Heart right ventricle (tissue), 16 donors: ENCODE results near the gene GLYR1. TPM values are rescaled to one million over a fixed set of nuclear protein-coding genes. Genes with fewer than 3 reads are reported as not detected.

Experiments
- ATAC-seq, 8 donors: fragments of 200-7000 bp; cut with Tn5 transposase; one replicate each; pipeline ENCODE4 v1.9.1; 2020; ENCODE audit warnings: mild to moderate bottlenecking in 8 of 8, moderate library complexity in 8 of 8, moderate number of reproducible peaks in 1 of 8
- DNase-seq, 2 donors: peaks; one replicate each; pipeline ENCODE4 v3.0.0-alpha.2; 2020
- H3K27ac ChIP-seq, 10 donors: fragments of 200-600 bp; sonication (generic) in 2 of 10; one replicate each; pipeline versions ENCODE4 v1.5.0 to v1.8.0; 2020 to 2022; ENCODE audit warnings: mild to moderate bottlenecking in 3 of 10
- H3K27me3 ChIP-seq, 7 donors: fragments of 200-600 bp; one replicate each; pipeline ENCODE4 v1.8.0; 2021 to 2022; ENCODE audit warnings: mild to moderate bottlenecking in 2 of 7
- H3K36me3 ChIP-seq, 9 donors: fragments of 200-600 bp; sonication (generic) in 1 of 9; one replicate each; pipeline versions ENCODE4 v1.5.0 to v1.8.0; 2020 to 2022; ENCODE audit warnings: mild to moderate bottlenecking in 2 of 9
- H3K4me1 ChIP-seq, 9 donors: fragments of 200-600 bp; sonication (generic) in 1 of 9; one replicate each; pipeline versions ENCODE4 v1.5.0 to v1.8.0; 2020 to 2022; ENCODE audit warnings: mild to moderate bottlenecking in 4 of 9
- H3K4me3 ChIP-seq, 10 donors: fragments of 200-600 bp; sonication (generic) in 2 of 10; one replicate each; pipeline versions ENCODE4 v1.5.0 to v1.8.0; 2020 to 2022; ENCODE audit warnings: mild to moderate bottlenecking in 7 of 10, moderate library complexity in 2 of 10
- H3K9me3 ChIP-seq, 11 donors: fragments of 200-600 bp in 10 of 11; sonication (generic) in 2 of 11; one replicate each; pipeline versions ENCODE4 v1.5.0 to v1.8.0; 2013 to 2022; ENCODE audit warnings: mild to moderate bottlenecking in 2 of 11, control low read depth in 1 of 11, moderate library complexity in 1 of 11
- WGBS, 2 donors: extraction: QIAGEN DNeasy Blood & Tissue Kit; methylation state at CpG; one replicate each; pipeline ENCODE4 v1.1.7; 2013; ENCODE audit warnings: inconsistent platforms in 1 of 2; 5-methylcytosine and 5-hydroxymethylcytosine counted together
- intact Hi-C, 10 donors: fragments of 100-400 bp; cut with DNase I; formaldehyde crosslinking; loops; one replicate each; pipeline versions ENCODE4 v1.11.1 to v1.14.2; 2022
- polyA plus RNA-seq, 2 donors: library from polyadenylated mRNA; stranded (reverse); fragments of 200-250 nt; gene quantifications; one replicate each; pipeline ENCODE4 v1.2.3, GENCODE V29; 2013
- total RNA-seq, 10 donors: library from RNA; stranded (reverse); fragmentation: NEBNext Ultra II Directional in 3 of 10; extraction: Animal tissue kit (Norgen Biotek cat#: 25700) in 3 of 10; gene quantifications; one replicate each; pipeline versions ENCODE4 v1.2.1 to v1.2.4, GENCODE V29; 2021 to 2023
- TF ChIP-seq, protein P1 (sequence below), 9 donors: fragments of 200-600 bp; sonication (generic) in 2 of 9; IDR thresholded peaks; one replicate each; pipeline versions ENCODE4 v1.5.0 to v1.8.0; 2021 to 2022; ENCODE audit warnings: antibody characterized with exemption in 9 of 9, mild to moderate bottlenecking in 5 of 9, moderate library complexity in 1 of 9
- donor health status: Arrhythmogenic right ventricular cardiomyopathy.
- donor health status: ischemic (EF 13 %, LVEDD 7.1; RV severe dilation, severe dysfunction).
- donor health status: healthy with polysubstance abuse.
- donor health status: DM: no; HTN: yes; CAD: no.
- donor health status: DM: no; HTN: no; CAD: no.
- donor health status: ischemic (EF 25% LVEDD 6.9; RV normal size, moderate dysfunction).
- donor health status: ischemic (EF 25% LVEDD 5.7; RV mildly dilated, moderate dysfunction).
- donor health status: healthy.
- donor health status: DM: yes; HTN: yes; CAD: no.
- donor health status: Ischemic cardiomyopathy.
- donor health status: ischemic (EF 35%, LVEDD 5.7; RV mildly dilated, moderate dysfunction).
- donor health status: nonischemic (EF 11% LVEDD 7.7; RV severe dilation, severe dysfunction).
- donor health status: DM: yes; HTN: yes; CAD: no.
- donor health status: PGD.
- donor health status: ischemic (EF 29% LVEDD 5.4; RV normal size, mild dysfunction).
- donor health status: nonischemic (EF 23%, LVEDD 6.1; RV moderate dilation, normal function).

GLYR1 gene
- total and polyA plus RNA-seq, 12 donors: 36.5 to 105 (median 73.3) TPM

- Histone ChIP-seq H3K4me3 (no peak overlapping the region), H3K27ac (peak overlapping the region in 1 of 10 donors; percentile 13), H3K9me3 (no peaks in the 10 kb centered on the region), H3K4me1 (peaks cover 0 to 35% (median 17%) of the 10 kb centered on the region in 9 donors), H3K36me3 (peaks cover 0 to 100% (median 59%) of the 10 kb centered on the region in 9 donors), H3K27me3 (no peaks in the 10 kb centered on the region)
- WGBS, 2 donors: 85 to 87% methylated on average over 13 of the region's 13 CpGs
- DNase-seq: no peak
- intact Hi-C loops: no loop called here
- TF ChIP-seq, protein P1, sequence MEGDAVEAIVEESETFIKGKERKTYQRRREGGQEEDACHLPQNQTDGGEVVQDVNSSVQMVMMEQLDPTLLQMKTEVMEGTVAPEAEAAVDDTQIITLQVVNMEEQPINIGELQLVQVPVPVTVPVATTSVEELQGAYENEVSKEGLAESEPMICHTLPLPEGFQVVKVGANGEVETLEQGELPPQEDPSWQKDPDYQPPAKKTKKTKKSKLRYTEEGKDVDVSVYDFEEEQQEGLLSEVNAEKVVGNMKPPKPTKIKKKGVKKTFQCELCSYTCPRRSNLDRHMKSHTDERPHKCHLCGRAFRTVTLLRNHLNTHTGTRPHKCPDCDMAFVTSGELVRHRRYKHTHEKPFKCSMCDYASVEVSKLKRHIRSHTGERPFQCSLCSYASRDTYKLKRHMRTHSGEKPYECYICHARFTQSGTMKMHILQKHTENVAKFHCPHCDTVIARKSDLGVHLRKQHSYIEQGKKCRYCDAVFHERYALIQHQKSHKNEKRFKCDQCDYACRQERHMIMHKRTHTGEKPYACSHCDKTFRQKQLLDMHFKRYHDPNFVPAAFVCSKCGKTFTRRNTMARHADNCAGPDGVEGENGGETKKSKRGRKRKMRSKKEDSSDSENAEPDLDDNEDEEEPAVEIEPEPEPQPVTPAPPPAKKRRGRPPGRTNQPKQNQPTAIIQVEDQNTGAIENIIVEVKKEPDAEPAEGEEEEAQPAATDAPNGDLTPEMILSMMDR (IDR thresholded peaks at IDR 0.05): no peak
- ATAC-seq: no peak
These were observed 9.2 kb downstream of the GLYR1 start for GRCh38 chr16:4837733-4838501.

DNA sequence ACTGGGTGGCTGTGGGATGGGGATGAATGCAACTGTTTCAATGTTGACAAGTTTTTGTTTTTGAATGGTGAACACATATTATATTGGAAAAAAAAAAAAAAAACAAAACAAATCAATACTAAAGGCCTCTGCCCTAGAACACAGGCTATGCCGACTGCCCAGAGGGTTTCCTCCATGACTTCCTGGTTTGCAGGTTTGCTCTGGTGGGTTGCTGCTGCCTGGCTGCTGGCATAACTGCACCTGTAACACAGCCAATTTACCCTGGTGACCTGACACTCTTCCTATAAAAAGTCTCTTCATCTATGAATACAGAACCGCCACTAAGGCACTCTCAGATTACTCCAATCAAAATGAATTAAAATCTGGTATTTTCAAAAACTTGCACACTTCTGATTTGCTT, 10.4 kb downstream of the GLYR1 start:
- Histone ChIP-seq H3K9me3 (no peaks in the 10 kb centered on the region), H3K4me3 (no peak overlapping the region), H3K36me3 (peaks cover 0 to 100% (median 62%) of the 10 kb centered on the region in 9 donors), H3K27me3 (no peaks in the 10 kb centered on the region), H3K4me1 (peaks cover 0 to 40% (median 17%) of the 10 kb centered on the region in 9 donors), H3K27ac (peak overlapping the region in 6 of 10 donors; percentile 6 to 49 (median 34))
- no peak for DNase-seq
- intact Hi-C loops: no loop called here
- WGBS, 2 donors: 53 to 65% methylated on average over 2 of the region's 2 CpGs
- TF ChIP-seq, protein P1 (IDR thresholded peaks at IDR 0.05): no peak
- peak in 3 of 8 donors; percentile 36 to 69 (median 41) for ATAC-seq

- WGBS, 2 donors: 92 to 100% methylated on average over 1 of the region's 1 CpG
- intact Hi-C loops: no loop called here
- Histone ChIP-seq H3K27me3 (no peaks in the 10 kb centered on the region), H3K4me3 (no peak overlapping the region), H3K9me3 (no peaks in the 10 kb centered on the region), H3K4me1 (peaks cover 0 to 61% (median 29%) of the 10 kb centered on the region in 9 donors), H3K27ac (no peak overlapping the region), H3K36me3 (peaks cover 0 to 100% (median 58%) of the 10 kb centered on the region in 9 donors)
- TF ChIP-seq, protein P1 (IDR thresholded peaks at IDR 0.05): no peak
- DNase-seq (no peak), ATAC-seq (no peak)
These were observed 13.5 kb downstream of the GLYR1 start for GRCh38 chr16:4833584-4833983.

DNA sequence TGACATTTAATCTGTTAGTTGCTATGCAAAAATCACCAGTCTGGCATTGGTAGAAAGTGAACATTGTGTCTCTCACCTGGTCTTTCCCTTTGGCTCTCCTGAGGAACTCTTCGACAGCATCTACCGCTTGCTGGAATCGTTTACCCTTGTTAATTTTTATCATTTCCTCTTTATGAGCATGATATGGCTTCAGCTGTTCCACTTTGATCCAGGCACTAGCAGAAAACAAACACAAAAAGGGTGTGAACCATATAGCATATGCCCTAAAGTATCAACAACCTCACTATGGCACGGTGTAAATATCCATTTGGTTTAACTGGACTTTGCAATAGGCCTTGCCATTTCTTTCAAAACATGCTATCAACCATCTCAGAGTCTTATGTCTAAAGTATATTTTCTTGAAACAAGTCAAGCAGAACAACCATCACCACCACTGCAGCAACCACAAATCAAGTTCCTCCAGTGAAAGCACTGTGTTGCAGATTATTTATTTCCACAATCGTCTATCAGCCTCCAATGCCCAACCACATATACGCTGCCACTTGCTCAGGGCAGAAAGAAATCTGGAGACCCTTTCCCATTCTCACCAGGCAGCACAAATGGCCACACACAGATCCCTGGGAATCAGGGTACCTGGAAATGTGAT, 14.3 kb downstream of the GLYR1 start:
- TF ChIP-seq, protein P1 (IDR thresholded peaks at IDR 0.05): no peak
- Histone ChIP-seq H3K4me1 (peaks cover 4 to 68% (median 32%) of the 10 kb centered on the region in 9 donors), H3K9me3 (no peaks in the 10 kb centered on the region), H3K36me3 (peaks cover 0 to 100% (median 52%) of the 10 kb centered on the region in 9 donors), H3K27me3 (no peaks in the 10 kb centered on the region), H3K27ac (peak overlapping the region in 2 of 10 donors; percentile 4 to 52), H3K4me3 (no peak overlapping the region)
- ATAC-seq (no peak), DNase-seq (no peak)
- intact Hi-C loops: no loop called here
- WGBS, 2 donors: 76 to 83% methylated on average over 6 of the region's 6 CpGs
